C4-2B (cell line): ENCODE data around the gene SMOC2.

ENCODE experiments used
- ZFX ChIP-seq: fragments of 450-650 bp; IDR thresholded peaks from 2 replicates; pipeline ENCODE4 v1.6.1; 2017
- TF ChIP-seq, protein P1 (sequence below): fragments of 450-650 bp; conservative IDR thresholded peaks from 2 replicates; pipeline ENCODE4 v1.5.1; 2017; ENCODE audit warnings: mild to moderate bottlenecking

DNA sequence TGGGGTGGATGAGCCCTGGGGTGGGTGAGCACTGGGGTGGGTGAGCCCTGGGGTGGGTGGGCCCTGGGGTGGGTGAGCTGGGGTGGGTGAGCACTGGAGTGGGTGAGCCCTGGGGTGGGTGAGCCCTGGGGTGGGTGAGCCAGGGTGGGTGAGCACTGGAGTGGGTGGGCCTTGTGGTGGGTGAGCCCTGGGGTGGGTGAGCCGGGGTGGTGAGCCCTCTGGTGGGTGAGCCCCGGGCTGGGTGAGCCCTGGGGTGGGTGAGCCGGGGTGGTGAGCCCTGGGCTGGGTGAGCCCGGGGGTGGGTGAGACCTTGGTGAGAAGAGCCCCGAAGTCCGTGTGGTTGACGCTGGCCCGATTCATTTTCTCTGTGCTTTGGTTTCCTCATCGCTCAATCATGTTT, 18.6 kb downstream of the SMOC2 start:
- TF ChIP-seq, protein P1, sequence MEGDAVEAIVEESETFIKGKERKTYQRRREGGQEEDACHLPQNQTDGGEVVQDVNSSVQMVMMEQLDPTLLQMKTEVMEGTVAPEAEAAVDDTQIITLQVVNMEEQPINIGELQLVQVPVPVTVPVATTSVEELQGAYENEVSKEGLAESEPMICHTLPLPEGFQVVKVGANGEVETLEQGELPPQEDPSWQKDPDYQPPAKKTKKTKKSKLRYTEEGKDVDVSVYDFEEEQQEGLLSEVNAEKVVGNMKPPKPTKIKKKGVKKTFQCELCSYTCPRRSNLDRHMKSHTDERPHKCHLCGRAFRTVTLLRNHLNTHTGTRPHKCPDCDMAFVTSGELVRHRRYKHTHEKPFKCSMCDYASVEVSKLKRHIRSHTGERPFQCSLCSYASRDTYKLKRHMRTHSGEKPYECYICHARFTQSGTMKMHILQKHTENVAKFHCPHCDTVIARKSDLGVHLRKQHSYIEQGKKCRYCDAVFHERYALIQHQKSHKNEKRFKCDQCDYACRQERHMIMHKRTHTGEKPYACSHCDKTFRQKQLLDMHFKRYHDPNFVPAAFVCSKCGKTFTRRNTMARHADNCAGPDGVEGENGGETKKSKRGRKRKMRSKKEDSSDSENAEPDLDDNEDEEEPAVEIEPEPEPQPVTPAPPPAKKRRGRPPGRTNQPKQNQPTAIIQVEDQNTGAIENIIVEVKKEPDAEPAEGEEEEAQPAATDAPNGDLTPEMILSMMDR: no peak
- TF ChIP-seq ZFX: no peak
